Astrocyte of the cerebellum (primary cell): ENCODE data around the gene ITM2B.
A peak's percentile ranks its signal among the peaks of the same experiment; 100 is the strongest.

Experiments used
- DNase-seq: peaks from one replicate; pipeline ENCODE4 v3.0.0-alpha.2; 2011; ENCODE audit warnings: low read depth
- H3K4me3 ChIP-seq: 2 replicates; pipeline ENCODE4 v1.5.1; 2011; ENCODE audit warnings: mild to moderate bottlenecking, low read depth, low read length, moderate library complexity
- in situ Hi-C: cut with HindIII; loops from 2 replicates; pipeline ENCODE4 v1.10.0; 2017; ENCODE audit warnings: low sequenced_read_pairs
- TF ChIP-seq, protein P1 (sequence below): IDR thresholded peaks from 2 replicates; pipeline ENCODE4 v1.5.1; 2012; ENCODE audit warnings: low read length, low read depth, moderate library complexity, mild to moderate bottlenecking; ENCODE audit errors: missing control alignments

Gene ITM2B

DNA sequence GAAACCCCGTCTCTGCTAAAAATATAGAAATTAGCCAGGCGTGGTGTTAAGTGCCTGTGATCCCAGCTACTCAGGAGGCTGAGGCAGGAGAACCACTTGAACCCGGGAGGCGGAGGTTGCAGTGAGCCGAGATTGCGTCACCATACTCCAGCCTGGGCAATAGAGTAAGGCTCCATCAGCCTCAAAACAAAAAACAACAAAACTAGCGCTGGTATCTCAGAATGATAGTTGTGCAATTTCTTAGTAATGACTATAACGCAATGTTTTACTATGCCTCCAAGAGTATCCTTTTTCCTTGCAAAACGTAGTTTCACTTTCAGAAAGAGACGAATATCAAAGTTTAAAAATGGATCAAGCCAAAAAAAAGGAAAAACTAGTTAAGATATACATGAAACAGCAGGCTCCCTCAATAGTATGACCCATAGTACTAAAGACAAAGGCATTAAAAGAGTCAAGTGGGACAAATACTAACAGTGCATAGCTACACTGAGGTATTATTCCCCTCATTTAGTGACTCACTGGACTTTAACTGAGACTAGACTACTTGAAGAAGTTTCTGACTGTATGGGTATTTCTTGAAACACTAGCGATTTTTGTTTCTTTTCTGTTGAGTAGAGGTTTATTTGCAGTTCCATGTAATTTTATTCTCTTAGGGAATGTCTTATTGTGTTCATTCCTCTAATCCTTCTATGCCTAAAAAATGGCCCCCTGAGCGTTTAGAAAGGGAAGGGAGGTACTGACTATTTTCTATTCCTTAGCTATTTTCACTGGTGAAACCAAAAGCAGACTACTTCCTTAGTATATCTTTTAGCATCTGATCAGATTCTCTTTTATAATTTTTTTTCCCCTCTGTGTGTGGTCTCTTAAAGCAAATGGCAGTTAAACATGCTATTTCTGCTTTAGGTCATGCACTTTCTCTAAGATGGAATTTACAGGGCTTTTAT lies 10.4 kb upstream of the ITM2B start:
- in situ Hi-C loops: no loop called here
- no peak overlapping the region for H3K4me3 ChIP-seq
- no peak for DNase-seq
- TF ChIP-seq, protein P1, sequence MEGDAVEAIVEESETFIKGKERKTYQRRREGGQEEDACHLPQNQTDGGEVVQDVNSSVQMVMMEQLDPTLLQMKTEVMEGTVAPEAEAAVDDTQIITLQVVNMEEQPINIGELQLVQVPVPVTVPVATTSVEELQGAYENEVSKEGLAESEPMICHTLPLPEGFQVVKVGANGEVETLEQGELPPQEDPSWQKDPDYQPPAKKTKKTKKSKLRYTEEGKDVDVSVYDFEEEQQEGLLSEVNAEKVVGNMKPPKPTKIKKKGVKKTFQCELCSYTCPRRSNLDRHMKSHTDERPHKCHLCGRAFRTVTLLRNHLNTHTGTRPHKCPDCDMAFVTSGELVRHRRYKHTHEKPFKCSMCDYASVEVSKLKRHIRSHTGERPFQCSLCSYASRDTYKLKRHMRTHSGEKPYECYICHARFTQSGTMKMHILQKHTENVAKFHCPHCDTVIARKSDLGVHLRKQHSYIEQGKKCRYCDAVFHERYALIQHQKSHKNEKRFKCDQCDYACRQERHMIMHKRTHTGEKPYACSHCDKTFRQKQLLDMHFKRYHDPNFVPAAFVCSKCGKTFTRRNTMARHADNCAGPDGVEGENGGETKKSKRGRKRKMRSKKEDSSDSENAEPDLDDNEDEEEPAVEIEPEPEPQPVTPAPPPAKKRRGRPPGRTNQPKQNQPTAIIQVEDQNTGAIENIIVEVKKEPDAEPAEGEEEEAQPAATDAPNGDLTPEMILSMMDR: no peak

- DNase-seq: no peak
- H3K4me3 ChIP-seq: no peak overlapping the region
- in situ Hi-C loops: no loop called here
- TF ChIP-seq, protein P1: no peak
Observed at GRCh38 chr13:48224701-48225100, 8.3 kb upstream of the ITM2B start.

DNA sequence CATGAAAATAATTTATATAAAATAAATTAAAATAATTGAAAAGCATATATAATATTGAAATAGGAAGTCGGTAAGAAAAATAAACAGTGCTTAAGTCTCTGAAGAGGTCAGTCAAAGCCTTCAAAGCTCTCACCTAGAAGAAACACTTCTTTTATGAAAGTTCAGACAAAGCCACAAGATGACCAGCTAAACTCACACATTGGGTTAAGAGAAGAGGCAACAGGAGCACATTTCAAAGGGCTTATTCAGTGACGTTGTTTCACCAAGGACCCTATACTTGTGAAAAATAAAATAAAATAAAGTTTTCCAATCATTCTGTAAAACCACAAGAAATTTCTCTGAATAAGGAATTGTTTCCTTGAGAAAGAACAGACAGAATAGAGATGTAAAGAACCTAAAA lies 2.5 kb upstream of the ITM2B start:
- in situ Hi-C loops: no loop called here
- no peak for DNase-seq
- TF ChIP-seq, protein P1: no peak
- H3K4me3 ChIP-seq: no peak overlapping the region

DNA sequence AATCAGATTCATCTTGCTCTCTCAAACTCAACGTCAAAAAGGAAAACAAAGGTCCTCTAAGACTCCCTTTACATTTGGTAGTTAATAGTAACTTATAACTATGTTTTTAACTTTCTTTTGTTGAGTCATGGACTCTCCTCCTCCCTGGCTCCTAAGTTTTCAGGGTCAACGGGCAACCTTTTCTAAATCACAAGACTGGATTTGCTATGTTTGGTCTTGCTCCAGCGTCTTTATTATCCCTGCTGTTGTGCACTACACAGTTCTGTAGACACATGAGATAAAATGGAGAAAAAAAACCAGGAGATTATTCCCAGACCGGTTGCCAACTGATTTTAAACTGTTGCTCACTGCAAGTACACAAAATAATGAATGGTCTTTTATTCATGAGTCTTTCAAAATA lies 1.9 kb upstream of the ITM2B start:
- TF ChIP-seq, protein P1: no peak
- H3K4me3 ChIP-seq: no peak overlapping the region
- DNase-seq: no peak
- in situ Hi-C loops: no loop called here

GRCh38 chr13:48231933-48232332 lies 1.1 kb upstream of the ITM2B start:
- no peak for DNase-seq
- TF ChIP-seq, protein P1: no peak
- no peak overlapping the region for H3K4me3 ChIP-seq
- in situ Hi-C loops: no loop called here

GRCh38 chr13:48232420-48233045 lies 473 bp upstream of the ITM2B start:
- peak overlapping the region; percentile 92 for H3K4me3 ChIP-seq
- in situ Hi-C loops: no loop called here
- DNase-seq: no peak
- TF ChIP-seq, protein P1: no peak
